Endothelial cell of umbilical vein (primary cell): ENCODE data around the gene ITGA3. TPM values are rescaled to one million over a fixed set of nuclear protein-coding genes. Genes with fewer than 3 reads are reported as not detected.

Experiments used
- BruUV-seq: library from RNA; stranded (reverse); fragments of 400-500 nt; replicated peaks from 2 replicates; lab custom pipeline; 2021; lab: Mats Ljungman, UMichigan
- CTCF ChIA-PET: fragments of 300-600, 350-600 bp; sonication (Branson Sonifier 250); formaldehyde crosslinking; loops from one replicate; lab custom pipeline; 2021; ENCODE audit warnings: antibody characterized with exemption, inconsistent platforms; lab: Charles Lee
- POLR2A ChIA-PET: fragments of 300-600, 350-600 bp; sonication (Branson Sonifier 250); formaldehyde crosslinking; loops from one replicate; lab custom pipeline; 2021; ENCODE audit warnings: antibody characterized with exemption, inconsistent platforms; lab: Charles Lee
- DNase-seq: peaks from one replicate; pipeline ENCODE4 v3.0.0-alpha.2; 2011; ENCODE audit warnings: low read depth, low spot score
- FAIRE-seq: peaks from 2 replicates; lab custom pipeline; 2011; peaks lifted over from hg19 to GRCh38; lab: Jason Lieb, UNC
- H2AFZ ChIP-seq: 2 replicates; pipeline ENCODE4 v1.6.0; 2012; ENCODE audit warnings: low read depth, low read length, control low read depth, inconsistent platforms
- H3K27ac ChIP-seq: 2 replicates; pipeline ENCODE4 v1.5.1; 2011; ENCODE audit warnings: low read depth, mild to moderate bottlenecking, control low read depth, low read length, moderate library complexity; ENCODE audit not compliant: insufficient read depth
- H3K27me3 ChIP-seq, 2 experiments: 2 replicates each; pipeline versions ENCODE4 v1.6.0 to v1.6.1; 2011; ENCODE audit warnings: low read length in 2 of 2, mixed read lengths in 1 of 2; ENCODE audit not compliant: control insufficient read depth in 2 of 2, insufficient read depth in 2 of 2
- H3K36me3 ChIP-seq, 2 experiments: 2 replicates in 1 of 2; 3 replicates in 1 of 2; pipeline ENCODE4 v1.5.1; 2011; ENCODE audit warnings: low read length in 2 of 2, mild to moderate bottlenecking in 1 of 2, moderate library complexity in 1 of 2; ENCODE audit not compliant: control insufficient read depth in 2 of 2, insufficient read depth in 2 of 2; ENCODE audit errors: extremely low read depth in 1 of 2
- H3K4me1 ChIP-seq: 3 replicates; pipeline ENCODE4 v1.5.1; 2011; ENCODE audit warnings: mild to moderate bottlenecking, low read length; ENCODE audit not compliant: control insufficient read depth, insufficient read depth; ENCODE audit errors: extremely low read depth
- H3K4me2 ChIP-seq: 2 replicates; pipeline ENCODE4 v1.6.1; 2011; ENCODE audit warnings: low read length, control low read depth, mixed read lengths; ENCODE audit not compliant: insufficient read depth
- H3K4me3 ChIP-seq, 3 experiments: fragments of 200-600 bp in 1 of 3; sonication (generic), shearing (Covaris generic) in 1 of 3; replicated peaks in 1 of 3; 2 replicates each; pipeline ENCODE4 v1.5.1; 2011 to 2016; ENCODE audit warnings: control low read depth in 3 of 3, low read length in 3 of 3, mild to moderate bottlenecking in 2 of 3, inconsistent platforms in 1 of 3, low read depth in 1 of 3, moderate library complexity in 1 of 3; ENCODE audit not compliant: insufficient read depth in 1 of 3
- H3K79me2 ChIP-seq: 2 replicates; pipeline ENCODE4 v1.6.0; 2012; ENCODE audit warnings: low read length, inconsistent platforms; ENCODE audit not compliant: control insufficient read depth, insufficient read depth
- H3K9ac ChIP-seq: replicated peaks from 2 replicates; pipeline ENCODE3; 2011; ENCODE audit warnings: low read length, control low read depth; ENCODE audit not compliant: insufficient read depth; ENCODE audit errors: extremely low read depth
- H3K9me1 ChIP-seq: replicated peaks from 3 replicates; pipeline ENCODE4 v1.6.0; 2011; ENCODE audit warnings: mild to moderate bottlenecking, low read length; ENCODE audit not compliant: control insufficient read depth, insufficient read depth; ENCODE audit errors: extremely low read depth
- H3K9me3 ChIP-seq: replicated peaks from 2 replicates; pipeline ENCODE4 v1.5.1; 2012; ENCODE audit warnings: low read length, inconsistent platforms; ENCODE audit not compliant: control insufficient read depth, insufficient read depth
- H4K20me1 ChIP-seq: replicated peaks from 2 replicates; pipeline ENCODE3; 2011; ENCODE audit warnings: mild to moderate bottlenecking, low read length; ENCODE audit not compliant: control insufficient read depth, insufficient read depth; ENCODE audit errors: extremely low read depth
- EZH2 ChIP-seq: IDR thresholded peaks from 2 replicates; pipeline ENCODE4 v1.6.1; 2012; ENCODE audit warnings: borderline replicate concordance, low read depth, mild to moderate bottlenecking, moderate library complexity, low read length, inconsistent platforms; ENCODE audit not compliant: severe bottlenecking
- FOS ChIP-seq: IDR thresholded peaks from 2 replicates; pipeline ENCODE4 v1.6.1; 2011; ENCODE audit warnings: mild to moderate bottlenecking, low read length, moderate library complexity, borderline replicate concordance; ENCODE audit not compliant: insufficient read depth
- GATA2 ChIP-seq: IDR thresholded peaks from 2 replicates; pipeline ENCODE4 v1.7.0; 2011; ENCODE audit warnings: low read depth, mild to moderate bottlenecking, moderate library complexity, mixed read lengths, low read length; ENCODE audit not compliant: insufficient read length, insufficient read depth
- JUN ChIP-seq: IDR thresholded peaks from 2 replicates; pipeline ENCODE4 v1.6.1; 2011; ENCODE audit warnings: borderline replicate concordance, low read depth; ENCODE audit not compliant: insufficient read length, insufficient read depth
- MYC ChIP-seq: IDR thresholded peaks from one replicate; pipeline ENCODE4 v1.6.1; 2011; ENCODE audit warnings: mild to moderate bottlenecking, low read depth, low read length
- POLR2A ChIP-seq: IDR thresholded peaks from 2 replicates; pipeline ENCODE4 v1.6.1; 2012; ENCODE audit warnings: low read depth, mild to moderate bottlenecking, control low read depth, low read length
- POLR2AphosphoS5 ChIP-seq: IDR thresholded peaks from 2 replicates; pipeline ENCODE4 v1.6.1; 2012; ENCODE audit warnings: low read depth, mild to moderate bottlenecking, control low read depth, low read length, moderate library complexity; ENCODE audit not compliant: insufficient read depth
- dilution Hi-C: fragments of 300-500 bp; cut with MboI; formaldehyde crosslinking; loops from one replicate; pipeline ENCODE4 v1.15.0; 2019; ENCODE audit warnings: low sequenced_read_pairs; ENCODE audit not compliant: extremely low pct_ligation_motif_present
- intact Hi-C: fragments of 100-400 bp; cut with micrococcal nuclease; formaldehyde crosslinking; loops from one replicate; pipeline ENCODE4 v1.10.0; 2022
- polyA plus RNA-seq, 4 experiments: library from polyadenylated mRNA; depleted of rRNA in 3 of 4; stranded (reverse) in 3 of 4; unstranded in 1 of 4; fragments of >200 nt; gene quantifications; 2 replicates each; pipeline versions ENCODE4 v1.2.1 to v1.2.3, GENCODE V29; 2011 to 2012; ENCODE audit warnings: missing spikeins in 1 of 4
- total RNA-seq: library from RNA; stranded (reverse); gene quantifications from 2 replicates; pipeline ENCODE4 v1.2.3, GENCODE V29; 2021
- TF ChIP-seq, protein P1 (sequence below), 2 donors: IDR thresholded peaks; 1 replicate in 1 of 2; 2 replicates in 1 of 2; pipeline ENCODE4 v1.5.1; 2011; ENCODE audit warnings: low read length in 2 of 2, mild to moderate bottlenecking in 2 of 2, moderate library complexity in 2 of 2, control low read depth in 1 of 2, inconsistent platforms in 1 of 2, low read depth in 1 of 2; ENCODE audit not compliant: insufficient read depth in 1 of 2; ENCODE audit errors: extremely low read depth in 1 of 2
- TF ChIP-seq, protein P2 (sequence below): IDR thresholded peaks from 2 replicates; pipeline ENCODE4 v1.6.1; 2011; ENCODE audit not compliant: insufficient read depth, insufficient read length

The ITGA3 gene
- total and polyA plus RNA-seq, 2 donors (not counting 3 experiments of a cell fraction or from before 2014, with no cell fraction given) = 92.7 to 112 TPM

DNA sequence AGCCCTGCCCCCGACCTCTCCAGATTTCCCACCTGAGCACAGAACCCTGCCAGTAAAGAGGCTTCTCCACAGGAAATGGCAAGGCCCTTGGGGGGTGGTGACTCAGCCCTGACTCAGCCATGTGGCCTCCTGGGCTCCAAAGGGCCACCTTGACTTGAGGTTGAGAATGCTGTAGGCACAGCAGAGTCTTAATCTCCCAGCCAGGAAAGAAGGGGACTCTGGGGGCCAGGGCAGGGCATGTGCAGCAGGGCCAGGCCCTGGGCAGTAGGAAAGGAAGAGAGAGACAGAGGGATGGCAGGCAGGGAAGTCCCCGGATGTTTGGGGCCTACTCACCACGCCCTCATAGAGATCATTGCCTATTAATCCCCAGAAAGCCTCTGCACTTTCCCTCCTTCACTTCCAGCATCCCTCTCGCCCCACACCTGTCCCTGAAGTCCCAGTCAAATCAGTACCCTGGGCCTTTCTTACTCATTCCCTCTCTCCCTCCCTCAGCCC lies 4.8 kb upstream of the ITGA3 start:
- no peaks in the 10 kb centered on the region for H3K9me1 ChIP-seq
- H2AFZ ChIP-seq = no peak overlapping the region
- intact Hi-C loops (no loop called here), dilution Hi-C loops (no loop called here)
- no peaks in the 10 kb centered on the region for H3K79me2 ChIP-seq
- no peaks in the 10 kb centered on the region for H4K20me1 ChIP-seq
- H3K9ac ChIP-seq = no peak overlapping the region
- DNase-seq (peak; percentile 55), FAIRE-seq (peak; percentile 86)
- TF ChIP-seq POLR2A = no peak
- TF ChIP-seq FOS = peak; percentile 96
- peak; percentile 36 for TF ChIP-seq MYC
- TF ChIP-seq EZH2 = no peak
- TF ChIP-seq POLR2AphosphoS5 = peak; percentile 64
- TF ChIP-seq, protein P1, sequence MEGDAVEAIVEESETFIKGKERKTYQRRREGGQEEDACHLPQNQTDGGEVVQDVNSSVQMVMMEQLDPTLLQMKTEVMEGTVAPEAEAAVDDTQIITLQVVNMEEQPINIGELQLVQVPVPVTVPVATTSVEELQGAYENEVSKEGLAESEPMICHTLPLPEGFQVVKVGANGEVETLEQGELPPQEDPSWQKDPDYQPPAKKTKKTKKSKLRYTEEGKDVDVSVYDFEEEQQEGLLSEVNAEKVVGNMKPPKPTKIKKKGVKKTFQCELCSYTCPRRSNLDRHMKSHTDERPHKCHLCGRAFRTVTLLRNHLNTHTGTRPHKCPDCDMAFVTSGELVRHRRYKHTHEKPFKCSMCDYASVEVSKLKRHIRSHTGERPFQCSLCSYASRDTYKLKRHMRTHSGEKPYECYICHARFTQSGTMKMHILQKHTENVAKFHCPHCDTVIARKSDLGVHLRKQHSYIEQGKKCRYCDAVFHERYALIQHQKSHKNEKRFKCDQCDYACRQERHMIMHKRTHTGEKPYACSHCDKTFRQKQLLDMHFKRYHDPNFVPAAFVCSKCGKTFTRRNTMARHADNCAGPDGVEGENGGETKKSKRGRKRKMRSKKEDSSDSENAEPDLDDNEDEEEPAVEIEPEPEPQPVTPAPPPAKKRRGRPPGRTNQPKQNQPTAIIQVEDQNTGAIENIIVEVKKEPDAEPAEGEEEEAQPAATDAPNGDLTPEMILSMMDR (IDR thresholded peaks at IDR 0.05; ENCODE audit: extremely low read depth in 1 of 2, insufficient read depth in 1 of 2, low read depth in 1 of 2, low read length in 2 of 2) = no peak
- peak; percentile 64 for TF ChIP-seq JUN
- TF ChIP-seq GATA2 = no peak
- TF ChIP-seq, protein P2, sequence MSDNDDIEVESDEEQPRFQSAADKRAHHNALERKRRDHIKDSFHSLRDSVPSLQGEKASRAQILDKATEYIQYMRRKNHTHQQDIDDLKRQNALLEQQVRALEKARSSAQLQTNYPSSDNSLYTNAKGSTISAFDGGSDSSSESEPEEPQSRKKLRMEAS = no peak
- no TSS peak for BruUV-seq
- peak overlapping the region; percentile 26 for H3K27ac ChIP-seq
- no peaks in the 10 kb centered on the region for H3K36me3 ChIP-seq
- no peaks in the 10 kb centered on the region for H3K27me3 ChIP-seq
- H3K9me3 ChIP-seq = no peaks in the 10 kb centered on the region
- ChIA-PET POLR2A (no interaction called here), CTCF (interaction anchor here (7.8 to 8.2 kb wide), 2 partner anchors 24 to 42 kb away, joined by 55 to 146 read pairs; partner anchors contain the start of gene PDK2)
- peak overlapping the region; percentile 53 for H3K4me2 ChIP-seq
- H3K4me1 ChIP-seq = peaks cover 63% of the 10 kb centered on the region
- H3K4me3 ChIP-seq = no peak overlapping the region
